ENCODE data around the gene FREY1.

FREY1 gene

GRCh38 chr11:45890886-45891550, 16.1 kb downstream of the FREY1 start:
- no peak for DNase-seq

- DNase-seq: no peak
Measured at GRCh38 chr11:45889966-45890365, 17.1 kb downstream of the FREY1 start.

GRCh38 chr11:45889555-45889954, 17.5 kb downstream of the FREY1 start:
- no peak for DNase-seq

GRCh38 chr11:45887587-45887986, 19.5 kb downstream of the FREY1 start:
- DNase-seq: no peak

- no peak for DNase-seq
Measured at GRCh38 chr11:45886816-45887520, 20.1 kb downstream of the FREY1 start.

- no peak for DNase-seq
Measured at GRCh38 chr11:45885921-45886721, 20.9 kb downstream of the FREY1 start.

- peak; percentile 35 for DNase-seq
Measured at GRCh38 chr11:45885274-45885920, 21.7 kb downstream of the FREY1 start, which contains the start of gene MAPK8IP1. MAPK8IP1 (plus strand) TSS chr11:45885651; CDS start chr11:45885821, 170 bp downstream.

- DNase-seq: no peak
Measured at GRCh38 chr11:45884596-45885185, 22.4 kb downstream of the FREY1 start.

GRCh38 chr11:45881708-45882368, 25.2 kb downstream of the FREY1 start:
- no peak for DNase-seq

GRCh38 chr11:45880772-45881570, 26.1 kb downstream of the FREY1 start:
- DNase-seq: no peak

- no peak for DNase-seq
Measured at GRCh38 chr11:45879803-45880686, 27.0 kb downstream of the FREY1 start.

- no peak for DNase-seq
Measured at GRCh38 chr11:45877845-45878244, 29.2 kb downstream of the FREY1 start.

GRCh38 chr11:45877221-45877620, 29.9 kb downstream of the FREY1 start:
- no peak for DNase-seq

- no peak for DNase-seq
Measured at GRCh38 chr11:45876401-45876800, 30.7 kb downstream of the FREY1 start.

- peak; percentile 21 for DNase-seq
Measured at GRCh38 chr11:45872651-45873356, 34.3 kb downstream of the FREY1 start.

GRCh38 chr11:45871638-45872037, 35.4 kb downstream of the FREY1 start:
- DNase-seq: no peak

GRCh38 chr11:45870706-45871105, 36.4 kb downstream of the FREY1 start:
- no peak for DNase-seq

GRCh38 chr11:45869551-45869950, 37.5 kb downstream of the FREY1 start:
- DNase-seq: no peak

GRCh38 chr11:45864041-45864440, 43.0 kb downstream of the FREY1 start:
- no peak for DNase-seq

Measured in activated CD4-positive, alpha-beta T cell treated with anti-CD3 and anti-CD28 coated beads, Interleukin-2, amount 50 U/mL, for 16 hours (primary cell).